GM18508 (cell line): ENCODE data around the gene PSMD6.

Experiments used
- ATAC-seq: cut with Tn5 transposase; IDR thresholded peaks from one replicate; pipeline ENCODE4 v1.9.1; 2021; ENCODE audit warnings: moderate number of reproducible peaks; ENCODE audit not compliant: insufficient read depth, unreplicated experiment

Gene PSMD6

DNA sequence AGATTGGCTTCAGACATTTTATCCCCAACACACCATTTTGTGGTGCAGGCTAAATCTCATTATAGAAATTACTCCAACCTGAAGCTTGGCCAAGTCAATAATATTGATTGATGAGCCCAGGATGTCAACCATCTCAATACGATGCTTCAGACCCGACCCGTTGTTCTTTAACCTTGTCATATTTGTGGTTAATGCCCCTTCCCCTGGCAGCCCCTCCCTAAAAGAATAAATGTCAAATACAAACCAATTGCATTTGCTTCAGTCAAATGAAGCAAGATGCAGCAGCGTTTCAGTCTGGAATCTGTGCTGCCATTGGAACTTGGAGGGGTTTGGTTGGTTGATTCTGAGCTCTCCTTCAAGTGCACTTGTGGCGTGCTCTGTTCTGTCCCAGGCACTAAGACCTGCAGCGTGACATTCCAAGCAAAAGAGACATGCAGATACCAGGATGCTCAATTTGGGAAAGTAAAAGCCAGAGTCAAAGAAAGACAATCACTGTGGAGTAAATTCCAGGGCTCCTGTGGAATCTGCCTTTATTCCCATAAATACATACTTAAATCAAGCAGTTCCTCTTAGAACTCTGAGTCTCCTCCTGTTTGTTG, 23.8 kb upstream of the PSMD6 start:
- no peak for ATAC-seq

DNA sequence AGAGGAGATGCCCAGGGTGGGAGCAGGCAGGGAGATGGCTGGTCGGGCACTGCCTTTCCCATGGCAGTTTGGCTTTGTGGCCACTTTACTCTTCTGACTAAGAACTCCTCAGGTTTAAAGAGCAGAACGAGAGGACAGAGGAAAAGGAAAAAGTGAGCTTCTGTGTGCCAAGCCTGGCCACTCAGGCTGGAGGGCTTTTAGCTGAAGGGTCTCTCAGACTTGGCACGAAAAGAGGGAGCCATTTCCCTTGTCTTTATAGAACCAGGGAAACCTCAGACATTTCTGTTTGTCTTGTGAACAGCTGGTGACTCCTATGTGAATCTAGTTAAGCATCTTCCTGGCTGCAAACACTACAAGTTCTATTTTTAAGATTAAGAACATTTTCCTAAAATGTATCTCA, 23.3 kb upstream of the PSMD6 start:
- ATAC-seq, result no peak

DNA sequence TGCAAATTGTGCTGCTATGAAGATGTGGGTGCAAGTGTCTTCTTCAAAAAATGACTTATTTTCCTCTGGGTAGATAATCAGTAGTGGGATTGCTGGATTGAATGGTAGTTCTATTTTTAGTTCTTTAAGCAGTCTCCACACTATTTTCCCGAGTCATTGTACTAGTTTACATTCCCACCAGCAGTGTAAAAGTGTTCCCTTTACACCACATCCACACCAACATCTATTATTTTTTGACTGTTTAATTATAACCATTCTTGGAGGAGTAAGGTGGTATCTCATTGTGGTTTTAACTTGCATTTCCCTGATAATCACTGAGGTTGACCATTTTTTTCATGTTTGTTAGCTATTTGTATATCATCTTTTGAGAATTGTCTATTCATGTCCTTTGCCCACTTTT, 19.7 kb upstream of the PSMD6 start:
- no peak for ATAC-seq

DNA sequence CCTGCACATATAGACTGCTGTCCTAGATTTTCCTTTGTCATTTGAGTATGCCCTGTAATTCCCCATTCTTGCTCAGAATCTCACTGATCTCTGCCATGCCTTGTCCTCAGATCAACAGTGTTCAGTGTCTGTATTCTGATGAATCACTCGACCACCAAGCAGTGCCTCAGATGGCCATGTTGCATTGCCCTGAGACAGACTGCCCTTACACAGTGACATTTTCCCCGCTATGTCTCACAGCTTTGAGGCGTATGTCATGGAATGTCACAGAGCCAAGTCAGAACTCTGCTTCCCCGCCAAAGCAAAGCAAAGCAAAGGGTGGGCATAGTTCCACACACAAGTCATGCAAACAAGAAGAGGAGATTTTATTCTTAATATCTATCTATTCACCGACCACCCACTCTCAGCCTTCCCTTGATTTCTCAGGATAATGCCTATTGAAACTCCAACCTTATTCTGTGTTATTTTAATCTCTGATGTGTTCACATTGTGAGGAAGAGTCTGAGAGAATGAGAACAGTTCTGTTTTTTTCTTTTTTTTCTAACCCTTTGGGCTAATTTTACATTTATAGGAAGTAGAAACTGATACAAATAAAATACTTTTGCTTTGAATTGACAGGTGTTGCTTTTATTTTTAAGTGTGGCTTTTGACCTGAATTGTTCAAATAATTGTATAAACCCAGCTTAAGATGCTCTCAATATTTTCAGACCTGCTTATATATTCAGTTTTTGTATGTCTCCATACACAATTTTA, 16.9 kb upstream of the PSMD6 start:
- ATAC-seq, result no peak

DNA sequence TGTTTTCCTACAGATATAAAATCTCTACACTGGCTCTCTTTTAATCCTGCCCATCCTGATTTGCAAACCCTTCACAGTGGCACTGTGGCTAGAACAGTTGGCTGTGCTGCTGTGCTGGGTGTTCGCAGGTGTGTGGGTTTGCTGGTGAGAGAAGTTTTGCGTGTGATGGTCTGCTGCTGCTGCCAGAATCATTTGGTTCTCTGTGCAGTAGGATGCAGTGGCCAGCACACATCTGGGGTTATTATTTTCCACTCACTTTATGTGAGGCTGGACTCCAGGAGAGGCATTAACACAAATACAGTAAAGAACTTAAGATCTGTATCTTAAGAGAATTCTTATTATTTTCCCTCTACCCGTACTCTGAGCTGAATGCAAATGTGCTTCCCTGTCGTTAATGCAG, 16.0 kb upstream of the PSMD6 start:
- no peak for ATAC-seq

DNA sequence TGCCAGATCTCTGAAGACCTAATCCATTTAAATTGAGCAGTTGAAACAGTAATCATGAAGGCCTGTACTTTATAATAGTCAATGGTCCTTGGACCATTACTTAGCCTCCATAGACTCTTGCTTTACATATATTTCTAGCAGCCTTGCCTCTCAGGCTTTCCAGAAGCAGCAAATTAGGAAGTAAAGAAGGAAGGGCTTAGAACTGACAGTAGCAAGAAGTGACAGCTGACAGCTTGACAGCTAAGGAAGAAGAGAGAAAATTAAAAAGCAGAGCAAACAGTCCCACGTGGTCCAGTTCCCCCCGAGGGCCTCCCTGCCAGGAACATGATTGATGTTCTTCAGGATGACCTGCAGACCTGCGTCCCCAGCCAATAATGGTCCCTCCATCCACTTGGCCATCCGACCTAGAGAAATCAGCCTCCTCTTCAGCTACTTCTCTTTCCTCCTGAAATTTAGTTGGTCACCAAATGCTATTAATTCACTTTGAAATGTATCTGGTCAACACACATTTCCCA, 15.0 kb upstream of the PSMD6 start:
- ATAC-seq, result no peak

DNA sequence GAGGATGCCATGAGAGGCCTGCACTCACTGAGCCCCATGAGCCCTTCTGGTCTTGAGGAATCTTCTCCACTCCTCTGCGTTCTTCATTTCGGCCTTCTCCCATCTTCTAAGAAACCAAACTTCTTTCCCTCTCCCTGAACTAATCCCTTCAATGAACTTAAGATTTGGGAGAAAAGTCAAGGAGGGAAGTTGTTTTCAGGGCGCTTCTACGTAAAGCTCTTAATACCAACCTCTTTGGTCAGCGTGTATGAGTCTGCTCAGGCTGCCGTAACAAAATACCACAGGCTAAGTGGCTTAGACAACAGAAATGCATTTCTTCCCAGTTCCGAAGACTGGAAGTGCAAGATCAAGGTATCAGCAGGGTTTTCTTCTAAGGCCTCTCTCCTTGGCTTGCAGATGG, 13.8 kb upstream of the PSMD6 start:
- ATAC-seq, result no peak

DNA sequence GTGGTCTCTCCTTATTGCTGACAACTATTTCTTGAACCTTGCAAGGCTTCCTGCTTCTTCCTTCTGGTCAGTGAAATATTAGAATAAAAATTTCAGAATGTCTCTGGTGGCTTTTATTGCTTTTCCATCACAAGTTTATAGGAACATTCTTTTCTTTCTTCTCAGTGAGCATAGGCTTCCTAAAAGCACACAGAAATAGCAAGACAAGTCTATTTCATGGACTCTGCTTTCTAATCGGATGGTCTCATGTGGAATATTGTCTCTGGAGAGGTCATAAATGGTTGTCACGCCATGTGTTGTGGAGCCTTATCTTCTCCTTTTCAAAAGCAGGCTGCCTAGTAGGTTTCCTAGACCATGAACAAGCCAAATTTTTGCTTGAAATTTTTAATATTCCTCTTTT, 9.8 kb upstream of the PSMD6 start:
- ATAC-seq, result no peak

DNA sequence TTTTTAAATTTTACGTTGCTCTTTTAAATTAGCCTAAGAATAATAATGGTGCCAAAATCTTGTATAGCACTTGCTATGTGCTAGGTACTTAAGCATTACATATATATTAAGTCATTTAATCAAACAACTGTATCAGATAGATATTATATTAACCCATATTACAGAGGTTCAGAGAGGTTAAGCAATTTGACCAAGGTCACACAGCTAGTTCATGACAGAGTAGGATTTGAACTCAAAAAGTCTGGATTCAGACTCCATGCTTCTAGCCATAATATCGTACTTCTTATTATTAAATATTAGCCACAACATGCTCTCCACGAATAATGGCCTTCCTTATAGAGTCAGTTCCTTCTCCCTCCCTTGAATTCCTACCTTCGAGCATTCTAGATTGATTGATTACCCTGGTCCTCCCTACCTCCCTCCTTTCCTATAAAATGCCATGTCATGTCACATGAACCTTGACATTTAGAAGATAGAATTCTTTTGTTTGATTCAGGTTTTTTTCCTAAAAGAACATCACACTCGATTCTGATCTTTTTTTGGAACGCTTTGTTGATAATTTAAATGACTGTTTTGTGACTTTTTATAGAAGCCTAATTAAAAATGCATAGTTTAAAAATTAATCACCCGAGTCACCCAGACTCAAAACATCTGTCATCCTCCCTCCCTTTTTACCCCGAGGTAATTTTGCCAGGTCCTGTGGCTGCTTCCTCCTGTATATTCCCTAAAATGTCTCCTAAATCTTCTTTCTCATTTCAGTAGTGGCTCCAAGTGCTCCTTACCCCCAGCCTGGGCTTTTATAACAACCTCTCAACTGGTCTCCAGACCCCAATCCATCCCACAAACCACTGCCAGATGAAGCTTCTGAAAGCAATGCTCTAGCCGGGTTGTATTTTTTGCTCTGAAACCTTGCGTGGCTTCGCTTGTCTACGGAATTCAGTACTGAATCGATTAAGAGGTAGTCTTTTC, 8.5 kb upstream of the PSMD6 start:
- no peak for ATAC-seq

DNA sequence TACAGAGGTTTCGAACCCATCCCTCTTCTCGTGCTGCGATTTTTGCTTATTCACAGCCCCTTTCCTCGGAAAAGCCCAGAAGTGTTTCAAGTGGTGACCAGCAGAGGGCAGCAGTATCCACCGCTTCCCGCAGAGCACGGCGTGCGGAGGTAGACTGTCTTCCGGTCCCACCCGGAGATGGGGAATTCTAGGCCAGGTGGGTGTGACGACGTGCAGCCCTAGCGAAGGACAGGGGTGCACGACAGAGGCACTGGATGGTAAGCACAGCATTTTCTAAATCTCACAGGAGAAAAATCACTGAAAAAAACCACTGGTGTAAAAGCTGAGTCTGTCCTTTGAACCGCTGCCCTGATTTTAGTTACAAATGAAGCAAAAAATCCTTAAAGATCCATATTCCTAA, 7.4 kb upstream of the PSMD6 start:
- ATAC-seq, result peak; percentile 92

DNA sequence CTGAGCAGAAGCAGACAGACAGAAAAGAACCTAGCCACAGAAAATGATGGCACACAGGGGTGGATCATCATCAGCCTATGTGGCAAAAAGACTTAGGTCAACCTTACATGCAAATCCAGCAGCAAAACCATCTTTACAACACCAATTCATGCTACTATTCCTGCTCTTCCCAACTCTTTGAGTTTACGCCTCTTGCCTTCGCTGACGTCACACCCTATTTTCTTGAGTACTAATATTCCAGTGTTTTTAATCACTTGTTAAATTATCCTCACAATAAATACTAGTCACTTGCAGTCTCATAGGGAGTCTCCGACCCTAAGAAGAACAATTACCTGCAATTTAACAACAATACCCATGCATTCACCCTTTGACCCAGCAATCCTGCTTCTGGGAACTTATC, 6.0 kb upstream of the PSMD6 start:
- no peak for ATAC-seq

DNA sequence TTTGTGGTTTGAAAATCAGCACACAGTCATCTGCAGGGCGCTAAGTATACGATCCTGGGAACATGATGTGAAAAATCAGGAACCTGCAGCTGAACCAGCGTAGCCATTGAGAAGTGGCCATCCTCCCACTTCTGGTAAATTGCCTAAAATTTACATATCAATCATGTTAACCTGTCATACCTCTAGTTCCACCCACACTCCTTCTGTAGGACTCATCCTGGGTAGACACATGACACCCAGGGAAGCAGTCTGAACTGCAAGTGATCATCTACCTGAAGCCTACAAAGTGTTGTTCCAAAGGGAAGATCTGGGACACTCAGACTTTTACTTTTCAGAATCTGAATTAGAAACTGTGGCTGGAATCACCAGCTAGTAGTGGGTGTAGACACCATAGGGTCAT, 5.5 kb upstream of the PSMD6 start:
- no peak for ATAC-seq

DNA sequence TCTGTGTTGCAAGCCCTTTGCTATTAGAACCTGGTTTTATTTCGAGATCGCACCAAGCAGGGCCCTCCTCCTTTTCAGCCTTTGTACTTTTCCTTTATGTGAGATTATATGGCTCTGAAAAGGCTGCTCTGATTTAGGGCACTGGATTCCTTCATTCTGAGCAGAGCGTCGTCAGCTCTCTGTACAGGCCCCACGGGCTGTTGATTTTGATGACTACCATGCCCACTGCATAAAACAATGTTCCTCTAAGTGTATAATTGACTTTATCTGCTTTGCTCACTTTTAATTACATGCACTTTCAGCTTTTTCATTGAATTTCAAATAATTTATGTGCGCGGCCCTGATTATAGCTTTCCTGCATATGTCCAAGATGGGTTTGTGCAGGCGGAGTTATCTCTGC, 4.4 kb upstream of the PSMD6 start:
- ATAC-seq, result no peak

DNA sequence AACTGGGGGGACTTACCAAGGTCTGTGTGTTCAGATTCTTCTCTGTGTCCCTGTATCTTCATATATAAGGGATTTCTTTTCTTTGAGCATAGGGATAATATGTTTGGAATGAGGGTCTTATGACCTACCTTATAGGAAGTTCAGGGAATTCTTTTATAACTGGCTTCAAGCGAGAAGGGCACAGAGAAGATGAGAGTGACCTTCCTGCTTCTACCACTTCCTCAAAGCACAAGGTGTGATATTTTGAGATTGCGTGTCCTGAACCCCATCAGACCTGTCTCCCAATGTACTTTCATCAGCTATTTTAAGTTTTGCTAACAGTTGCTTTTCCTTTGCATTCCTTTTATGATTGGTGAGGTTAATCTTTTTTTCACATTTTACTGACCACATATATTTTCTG, 3.1 kb upstream of the PSMD6 start:
- ATAC-seq, result no peak

DNA sequence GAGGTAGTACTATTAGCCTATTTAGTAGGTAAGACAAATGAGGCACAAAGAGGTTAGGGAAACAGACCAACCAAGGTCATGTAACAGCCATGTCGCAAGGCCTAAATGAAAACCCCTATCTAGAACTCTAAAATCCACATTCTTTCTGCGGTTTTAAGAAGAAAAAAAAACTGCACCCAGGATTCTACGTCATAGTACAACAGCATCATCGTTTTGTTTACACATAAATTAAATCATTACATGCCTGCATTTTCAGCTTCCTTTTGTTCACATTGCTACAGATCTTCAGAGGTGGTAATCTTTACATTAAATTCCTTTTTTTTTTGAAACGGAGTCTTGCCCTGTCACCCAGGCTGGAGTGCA, 548 bp upstream of the PSMD6 start:
- no peak for ATAC-seq

DNA sequence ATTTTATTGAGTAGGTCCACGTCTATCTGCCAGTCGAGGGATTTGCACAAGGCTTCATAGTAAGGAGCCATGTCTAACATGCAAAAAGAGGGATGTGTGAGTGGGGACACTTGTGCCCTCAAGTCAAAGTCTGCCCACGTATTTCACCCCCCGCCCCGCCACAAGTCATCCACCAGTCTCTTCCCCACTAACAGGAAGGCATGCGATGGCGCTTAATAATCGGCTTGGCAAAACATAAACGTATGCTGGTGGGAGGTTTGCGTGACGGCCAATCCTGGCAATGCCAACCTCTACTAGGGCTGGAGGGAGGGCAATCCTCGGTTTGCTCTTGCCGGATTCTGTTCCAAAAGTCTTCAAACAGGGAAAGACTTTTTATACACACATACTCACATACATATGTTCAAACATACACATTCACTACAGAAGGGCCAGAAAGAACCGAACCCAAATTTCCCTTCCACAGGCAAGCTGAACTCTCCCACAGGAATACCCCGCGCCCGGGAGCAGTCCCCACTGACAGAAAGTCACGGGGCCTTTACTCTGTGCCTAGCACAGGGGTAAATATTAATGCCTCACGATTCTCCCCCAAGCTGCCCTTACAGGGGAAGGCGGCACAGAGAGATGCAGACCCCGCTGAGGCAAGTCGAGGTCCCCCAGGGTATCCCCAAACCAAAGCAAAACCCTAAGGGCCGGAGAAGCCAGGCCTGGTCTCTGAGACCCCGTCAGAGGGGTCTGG, 675 bp downstream of the PSMD6 start:
- no peak for ATAC-seq

DNA sequence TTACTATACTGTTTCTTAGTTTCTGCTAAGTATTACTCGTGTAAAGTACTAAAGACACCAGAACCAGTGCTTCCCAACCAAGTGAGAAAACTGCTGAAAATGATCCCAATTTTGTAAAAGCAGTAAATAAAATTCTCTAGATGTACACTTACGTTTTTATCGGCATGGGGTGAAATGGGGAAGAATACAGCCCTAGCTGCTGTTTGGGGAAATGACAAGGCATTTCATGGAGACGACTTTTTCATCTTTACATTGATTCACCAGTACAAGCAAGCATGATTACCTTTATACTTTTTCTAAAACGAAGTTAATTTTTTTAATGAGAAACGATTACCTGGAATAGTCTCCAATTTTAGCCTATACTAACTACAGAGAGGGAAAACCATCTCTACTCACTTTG, 1.4 kb downstream of the PSMD6 start:
- no peak for ATAC-seq

DNA sequence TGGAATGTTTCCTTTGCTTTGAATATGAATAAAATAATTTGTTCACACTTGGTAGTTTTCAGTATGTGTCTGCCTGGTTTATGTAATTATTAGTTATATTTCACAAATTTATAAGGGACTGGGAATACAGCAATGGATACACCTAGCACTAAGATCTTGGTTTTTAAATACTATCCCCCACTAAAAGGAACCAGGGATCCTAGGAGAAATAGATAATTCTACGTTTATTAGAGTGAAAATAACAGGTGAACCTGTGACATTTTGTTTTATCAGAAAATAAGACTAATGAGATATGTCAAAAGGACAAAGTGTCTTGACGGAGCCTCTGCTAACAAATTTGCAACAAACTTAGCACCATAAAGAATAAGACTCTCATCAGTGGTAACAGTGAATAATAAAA, 3.4 kb downstream of the PSMD6 start:
- no peak for ATAC-seq

DNA sequence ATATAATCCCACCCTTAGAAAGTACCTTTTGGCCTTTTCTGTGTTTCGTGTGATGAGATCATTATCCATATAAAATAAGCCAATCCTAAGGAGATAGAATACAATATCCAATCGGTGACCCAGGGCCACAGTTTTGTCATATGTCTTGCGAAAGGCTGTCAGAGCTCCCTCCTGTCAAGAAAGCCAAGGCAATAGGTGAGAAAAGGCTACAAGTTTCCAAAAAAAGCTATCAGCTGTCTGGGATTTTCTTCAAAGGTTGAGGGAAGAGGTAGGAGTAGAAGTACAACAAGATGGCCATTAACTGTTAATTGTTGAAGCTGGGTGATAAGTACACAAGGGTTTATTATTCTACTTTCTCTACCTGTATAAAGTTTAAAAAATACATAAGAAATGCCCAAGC, 4.0 kb downstream of the PSMD6 start:
- no peak for ATAC-seq

DNA sequence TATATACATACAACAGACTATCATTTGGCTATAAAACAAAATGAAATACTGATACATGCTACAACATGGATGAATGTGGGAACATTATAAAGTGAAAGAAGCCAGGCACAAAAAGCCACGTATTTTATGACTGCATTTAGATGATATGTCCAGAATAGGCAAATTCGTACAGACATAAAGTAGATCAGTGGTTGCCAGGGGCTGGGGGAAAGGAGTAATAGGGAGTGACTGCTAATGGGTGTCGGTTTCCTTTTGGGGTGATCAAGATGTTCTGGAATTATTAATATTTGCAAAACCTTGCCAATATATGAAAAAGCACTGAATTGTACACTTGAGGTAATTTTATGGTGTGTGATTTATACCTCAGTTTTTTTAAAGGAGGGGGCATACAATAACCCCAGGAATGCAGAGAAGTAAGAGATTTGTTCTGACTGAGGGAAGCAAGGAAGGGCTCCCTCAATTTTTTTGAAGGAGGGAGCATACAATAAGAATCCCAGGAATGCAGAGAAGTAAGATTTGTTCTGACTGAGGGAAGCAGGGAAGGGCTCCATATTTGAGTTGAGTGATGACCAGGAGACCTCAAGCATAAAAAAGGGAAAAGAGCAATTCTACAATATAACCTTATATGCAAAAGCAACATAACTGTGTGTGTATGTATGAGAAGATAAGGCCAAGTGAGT, 6.2 kb downstream of the PSMD6 start:
- ATAC-seq, result no peak
